GM12874 (cell line): Measurements from ENCODE around the gene CUL9.

ENCODE experiments used
- CTCF ChIP-seq: IDR thresholded peaks from 2 replicates; pipeline ENCODE4 v1.5.1; 2011; ENCODE audit warnings: low read depth, mild to moderate bottlenecking, control low read depth, low read length, moderate library complexity; ENCODE audit not compliant: insufficient read depth

The CUL9 gene

GRCh38 chr6:43267619-43268354, 85.8 kb downstream of the CUL9 start:
- no peak for TF ChIP-seq CTCF

GRCh38 chr6:43268355-43268700, 86.3 kb downstream of the CUL9 start:
- TF ChIP-seq CTCF = no peak

- TF ChIP-seq CTCF = no peak
Observed at GRCh38 chr6:43268782-43269272, 86.8 kb downstream of the CUL9 start.

DNA sequence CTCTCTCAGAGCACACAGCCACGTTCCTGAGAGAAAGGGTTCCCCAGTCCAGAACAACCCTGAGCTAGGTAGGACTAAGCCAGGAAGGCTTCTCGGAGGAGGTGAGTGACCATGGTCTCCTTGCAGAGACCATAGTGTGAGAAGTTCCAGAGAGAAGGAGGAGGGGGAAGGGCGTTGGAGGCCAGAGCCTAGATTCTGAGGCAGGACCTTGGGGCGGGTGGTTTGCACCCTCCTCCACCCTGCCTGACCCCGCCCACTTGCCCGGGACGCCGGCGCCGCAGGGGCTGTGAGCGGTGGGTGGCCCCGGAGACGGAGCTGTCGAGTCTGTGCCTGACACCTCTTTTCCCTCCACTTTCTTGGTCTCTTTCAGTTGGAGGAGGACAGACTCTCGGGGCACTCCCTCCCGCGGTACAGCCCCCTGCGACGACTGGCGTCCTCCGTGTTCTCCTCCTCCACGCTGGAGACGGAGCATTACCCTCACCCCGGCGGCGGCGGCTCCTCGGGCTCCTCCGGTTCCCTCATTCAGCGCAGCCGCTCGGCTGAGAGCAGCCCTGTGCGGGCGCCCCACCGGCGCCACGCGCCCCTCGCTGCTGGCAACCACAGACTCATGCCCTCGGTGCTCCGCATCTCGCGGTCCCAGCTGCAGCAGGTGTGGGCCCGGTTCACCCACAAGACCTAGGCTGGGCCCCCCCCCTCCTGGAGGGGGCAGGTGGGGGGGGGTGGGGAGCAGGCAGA, 87.4 kb downstream of the CUL9 start:
- TF ChIP-seq CTCF = no peak

GRCh38 chr6:43271103-43271815, 89.3 kb downstream of the CUL9 start:
- TF ChIP-seq CTCF = no peak

DNA sequence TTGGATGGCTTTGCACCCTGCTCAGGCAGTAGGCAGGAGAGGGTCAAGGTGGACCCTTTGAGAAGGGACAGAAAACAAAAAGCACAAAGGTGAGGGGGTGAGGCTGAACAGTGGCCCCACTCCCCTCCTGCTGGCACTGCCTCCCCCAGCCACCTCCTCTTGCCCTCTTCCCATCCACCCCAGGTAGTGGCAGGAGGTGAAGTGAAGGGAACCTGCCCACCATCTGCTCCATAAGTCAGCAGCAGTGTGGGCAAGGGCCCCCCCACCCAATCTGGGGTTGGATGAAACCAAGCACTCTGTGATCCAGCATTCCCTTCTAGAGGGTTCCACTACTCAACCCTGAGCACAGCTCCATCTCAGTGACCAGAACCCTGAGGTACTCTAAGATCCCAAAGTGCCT, 89.9 kb downstream of the CUL9 start:
- TF ChIP-seq CTCF = no peak

- TF ChIP-seq CTCF = no peak
Observed at GRCh38 chr6:43273707-43274106, 91.7 kb downstream of the CUL9 start.
